HG02798 (cell line): ENCODE data around the gene EXOG.

Source experiments
- ATAC-seq: cut with Tn5 transposase; IDR thresholded peaks from one replicate; pipeline ENCODE4 v1.9.1; 2021; ENCODE audit warnings: mild to moderate bottlenecking; ENCODE audit not compliant: unreplicated experiment, poor library complexity

The EXOG gene

DNA sequence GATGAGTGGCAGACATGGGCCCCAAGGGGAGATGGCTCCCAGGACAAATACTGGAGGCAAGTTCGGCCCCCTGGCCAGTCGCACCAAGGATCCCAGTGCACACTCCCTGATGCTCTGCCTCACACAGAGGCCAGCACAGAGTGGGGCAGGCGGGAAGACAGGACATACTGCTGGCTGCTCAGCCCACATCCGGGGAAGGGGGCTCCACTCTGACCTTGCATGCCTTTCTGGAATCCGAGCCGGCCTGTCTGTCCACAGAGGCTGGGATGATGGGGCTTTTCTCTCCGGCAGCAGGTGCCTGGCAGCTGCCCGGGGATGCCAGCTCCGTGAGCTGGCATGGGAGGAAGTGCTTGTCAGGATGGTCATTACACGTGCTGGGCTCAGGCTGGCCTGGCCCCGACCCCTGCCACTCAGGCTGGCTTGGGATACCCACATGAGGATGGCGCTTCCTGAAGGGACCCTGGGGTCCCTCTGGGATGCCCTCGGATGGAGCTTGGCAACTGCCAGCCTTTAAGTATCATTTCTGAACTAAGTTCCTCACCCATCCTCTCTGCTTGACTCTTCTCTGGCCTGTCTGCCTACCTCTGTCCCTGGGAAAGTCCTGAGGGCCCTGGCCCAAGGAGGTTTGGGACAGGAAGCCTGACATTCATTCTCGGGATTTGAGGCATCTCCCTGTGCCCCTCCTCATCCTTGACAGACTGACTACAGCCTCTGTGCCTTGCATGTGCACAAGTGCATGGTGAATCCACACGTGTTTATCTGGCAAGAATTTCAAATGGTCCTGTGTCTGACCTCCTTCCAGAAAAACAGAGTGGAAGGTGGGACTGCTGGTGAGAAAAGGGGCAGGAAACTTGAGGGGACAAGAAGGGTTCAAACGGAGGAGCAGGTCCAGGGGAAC is 46.5 kb downstream of the EXOG start:
- ATAC-seq = no peak

DNA sequence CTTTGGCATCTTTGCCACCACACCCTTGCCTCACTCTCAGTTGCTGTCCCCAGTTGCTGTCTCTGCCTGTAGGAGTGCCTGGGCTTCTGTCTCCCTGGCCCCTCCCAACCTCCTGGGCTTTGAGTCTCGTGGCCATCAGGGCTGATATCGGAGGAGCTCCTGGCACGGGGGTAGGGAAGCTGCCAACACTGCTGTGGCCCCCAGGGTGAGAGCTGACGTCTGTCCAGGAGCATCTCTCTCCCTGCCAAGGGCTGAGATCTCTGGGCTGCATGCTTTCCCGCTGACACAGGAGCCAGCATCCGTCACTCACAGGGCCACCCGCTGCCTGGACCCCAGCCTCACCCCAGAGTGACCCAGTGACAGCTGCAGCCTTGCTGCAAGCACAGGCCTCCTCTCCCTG is 47.4 kb downstream of the EXOG start:
- ATAC-seq = no peak

DNA sequence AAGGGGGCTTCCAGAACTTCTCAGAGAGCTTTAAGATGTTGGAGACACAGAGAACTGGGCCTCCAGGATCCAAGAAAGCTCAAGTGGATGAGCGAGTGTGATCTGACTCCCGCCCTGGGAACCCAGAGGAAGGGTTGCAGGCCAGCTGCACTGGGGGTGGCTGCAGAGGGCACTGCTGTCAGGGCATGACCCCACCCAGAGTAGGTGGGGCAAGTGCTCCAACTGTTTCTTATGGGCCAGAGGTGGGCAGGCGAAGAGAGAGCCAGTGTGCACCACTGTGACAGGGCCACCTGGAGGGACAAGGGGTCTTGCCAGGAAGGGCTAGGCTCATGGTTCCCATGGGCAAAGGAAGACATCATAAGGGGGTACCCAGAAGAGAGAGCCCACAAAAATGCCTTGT is 48.8 kb downstream of the EXOG start:
- no peak for ATAC-seq

DNA sequence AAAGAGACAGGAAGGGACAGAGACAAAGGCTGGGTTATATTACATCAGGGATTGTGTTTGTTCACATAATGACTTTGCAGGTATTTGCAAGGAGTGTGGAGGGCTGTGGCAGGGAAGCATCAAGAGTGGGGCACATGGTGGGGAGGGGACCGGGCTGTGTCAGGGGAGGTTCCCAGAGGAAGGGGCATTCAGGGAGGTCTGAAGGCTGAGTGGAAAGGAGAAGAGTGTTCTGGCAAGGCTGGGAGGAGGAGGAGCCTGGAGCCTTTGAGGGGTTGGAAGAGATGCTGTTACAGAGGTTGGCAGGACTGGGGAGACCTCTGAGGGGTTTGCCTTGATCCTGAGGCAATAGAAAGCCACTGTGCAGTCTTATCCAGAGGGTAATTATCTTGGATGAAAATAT is 49.4 kb downstream of the EXOG start:
- no peak for ATAC-seq

DNA sequence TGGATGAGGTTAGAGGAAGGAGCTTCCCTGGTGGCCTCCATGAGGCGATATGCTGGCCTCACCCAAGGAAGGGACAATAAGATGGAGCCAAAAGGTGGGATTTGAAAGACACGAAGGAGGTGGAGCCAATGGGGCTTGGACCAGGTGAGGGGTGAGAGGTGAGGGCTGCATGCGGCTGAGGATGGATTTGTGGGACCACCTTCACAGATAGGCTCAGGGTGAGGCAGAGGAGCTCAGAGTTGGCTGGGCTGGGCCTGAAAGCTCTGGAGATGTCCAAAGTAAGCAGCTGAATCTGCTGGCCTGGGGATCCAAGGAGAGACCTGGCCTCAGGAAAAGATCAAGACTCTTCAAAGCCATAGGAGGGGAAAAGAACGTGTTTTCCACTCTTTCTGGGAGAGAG is 49.8 kb downstream of the EXOG start:
- no peak for ATAC-seq

DNA sequence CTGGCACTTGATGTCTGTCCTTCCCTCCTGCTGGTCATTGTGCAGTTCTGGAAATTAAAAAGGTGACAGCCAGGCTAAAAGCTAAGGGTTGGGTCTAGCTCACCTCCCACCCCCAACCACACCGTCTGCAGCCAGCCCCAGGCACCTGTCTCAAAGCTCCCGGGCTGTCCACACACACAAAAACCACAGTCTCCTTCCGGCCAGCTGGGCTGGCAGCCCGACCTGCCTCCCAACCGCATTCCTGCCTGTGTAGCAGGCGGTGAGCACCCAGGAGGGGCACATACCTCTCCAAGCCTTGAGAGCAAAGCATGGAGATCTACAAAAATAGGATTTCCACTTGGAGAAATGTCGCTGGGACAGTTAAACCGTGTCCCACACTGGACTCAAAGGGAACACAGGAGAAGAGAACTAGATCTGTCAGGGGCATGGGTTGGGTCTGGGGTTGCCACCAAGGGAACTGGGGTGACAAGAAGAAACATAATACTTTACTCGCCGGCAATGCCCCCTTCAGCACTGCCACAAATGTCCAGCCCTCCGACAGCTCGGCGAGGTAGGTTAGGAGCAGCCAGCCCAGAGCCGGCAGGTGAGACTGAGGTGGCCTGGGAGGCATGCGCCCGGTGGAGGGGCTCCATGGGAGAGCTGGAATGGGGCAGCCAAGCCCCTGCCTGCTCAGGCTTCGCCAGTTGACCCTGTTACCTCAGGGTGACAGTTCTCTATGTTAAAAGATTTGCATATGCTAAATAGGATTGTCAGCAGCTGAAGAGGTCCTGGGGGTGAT is 52.2 kb downstream of the EXOG start:
- no peak for ATAC-seq

DNA sequence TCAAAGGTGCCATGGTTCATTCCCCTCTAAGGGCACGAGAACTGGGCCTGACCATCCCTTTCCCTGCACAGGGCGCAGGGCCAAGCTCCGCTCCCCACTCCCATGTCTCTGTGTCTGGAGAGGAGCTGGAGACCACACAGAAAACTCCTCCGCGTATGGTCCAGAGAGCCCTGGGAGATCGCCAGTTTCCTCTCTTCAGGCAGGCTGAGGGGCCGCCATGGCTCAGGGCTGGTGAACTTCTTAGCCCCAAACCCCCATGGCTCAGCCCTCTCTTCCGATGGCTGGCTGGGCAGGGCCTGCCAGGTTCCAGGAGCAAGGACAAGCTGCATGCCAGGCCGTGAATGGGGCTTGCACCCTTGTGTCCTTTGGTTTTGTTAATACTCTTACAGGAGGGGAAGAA is 52.9 kb downstream of the EXOG start:
- no peak for ATAC-seq

DNA sequence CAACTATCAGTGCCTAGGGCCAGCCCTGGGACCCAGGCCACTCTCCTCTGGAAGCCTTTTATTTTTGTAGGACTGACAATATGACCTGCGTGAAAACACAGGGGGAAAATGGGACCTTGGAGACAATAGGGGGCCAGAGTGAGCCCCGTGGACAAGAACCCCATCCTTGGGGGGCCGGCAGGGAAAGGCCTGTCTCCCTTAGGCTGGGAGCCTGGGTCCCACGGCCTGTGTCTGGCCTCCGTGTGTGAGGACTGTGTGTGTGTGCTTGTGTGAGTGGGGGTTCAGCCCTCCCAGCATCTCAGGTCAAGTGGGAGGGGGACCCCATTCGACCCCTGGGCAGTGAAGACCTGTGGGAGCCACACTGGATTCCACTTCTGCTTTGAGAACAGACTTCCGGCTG is 53.3 kb downstream of the EXOG start:
- ATAC-seq = no peak

DNA sequence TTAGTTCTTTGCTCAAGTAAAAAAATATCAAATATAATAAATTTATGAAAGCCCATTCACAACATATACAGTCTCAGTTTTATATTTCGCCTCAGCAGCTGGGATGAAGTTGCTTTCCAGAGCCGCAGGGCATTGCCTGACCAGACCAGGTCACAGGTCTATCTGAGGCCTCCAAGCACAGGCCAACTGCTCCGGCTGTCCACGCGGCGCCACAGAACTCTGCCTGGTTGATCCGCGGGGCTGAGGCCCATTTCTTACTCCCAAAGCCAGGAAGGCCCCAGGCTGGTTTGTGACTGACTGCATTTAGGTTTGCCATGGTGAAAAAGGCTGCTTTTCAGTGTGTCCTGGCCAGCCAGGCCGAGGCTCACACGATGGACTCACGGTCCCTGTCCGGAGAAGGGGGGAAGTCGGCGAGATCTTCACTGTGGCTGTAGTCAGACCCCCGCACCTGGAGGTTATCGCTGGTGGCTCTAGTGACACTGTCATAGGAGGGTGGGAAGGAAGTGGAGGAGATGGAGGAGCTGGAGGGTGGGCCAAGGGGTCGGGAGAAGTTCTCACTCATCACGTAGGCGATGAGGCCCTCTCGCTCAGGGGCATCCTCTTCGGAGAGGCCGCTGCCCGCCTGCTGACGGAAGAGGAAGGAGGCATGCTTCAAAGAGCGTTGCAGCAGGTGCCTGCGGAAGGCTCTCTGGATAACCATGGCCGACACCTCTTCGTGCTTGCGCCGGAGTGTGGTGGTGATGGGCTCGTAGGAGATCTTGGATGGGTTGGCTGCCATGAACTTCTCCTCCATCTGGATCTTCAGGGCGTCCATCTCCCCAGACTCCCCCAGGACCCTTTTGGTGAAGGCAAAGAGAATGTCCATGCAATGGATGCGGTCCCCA is 54.1 kb downstream of the EXOG start:
- ATAC-seq = no peak

DNA sequence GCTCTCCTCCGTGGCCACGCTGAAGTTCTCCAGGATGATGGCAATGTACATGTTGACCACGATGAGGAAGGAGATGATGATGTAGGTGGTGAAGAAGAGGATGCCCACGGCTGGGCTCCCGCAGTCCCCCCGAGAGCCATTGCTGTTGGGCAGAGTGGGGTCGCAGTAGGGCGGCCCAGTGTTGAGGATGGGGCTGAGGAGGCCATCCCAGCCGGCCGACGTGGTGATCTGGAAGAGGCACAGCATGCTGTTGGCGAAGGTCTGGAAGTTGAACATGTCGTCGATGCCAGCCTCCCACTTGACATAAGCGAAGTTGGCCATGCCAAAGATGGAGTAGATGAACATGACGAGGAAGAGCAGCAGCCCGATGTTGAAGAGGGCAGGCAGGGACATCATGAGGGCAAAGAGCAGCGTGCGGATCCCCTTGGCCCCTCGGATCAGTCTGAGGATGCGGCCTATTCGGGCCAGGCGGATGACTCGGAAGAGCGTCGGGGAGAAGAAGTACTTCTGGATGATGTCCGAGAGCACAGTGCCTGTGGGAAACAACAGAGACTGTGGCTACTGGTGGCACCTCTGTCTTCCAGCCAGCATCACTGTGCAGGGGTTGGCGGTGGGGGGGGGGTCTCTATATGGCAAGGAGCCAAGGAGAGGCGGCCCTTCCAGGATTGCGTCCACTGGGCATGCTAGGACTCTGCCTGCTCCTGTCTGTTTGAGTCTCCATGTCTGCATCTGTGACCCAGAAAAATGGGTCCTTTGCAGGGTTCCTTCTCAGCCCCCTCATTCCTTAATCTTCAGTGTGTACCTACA is 55.1 kb downstream of the EXOG start:
- no peak for ATAC-seq

DNA sequence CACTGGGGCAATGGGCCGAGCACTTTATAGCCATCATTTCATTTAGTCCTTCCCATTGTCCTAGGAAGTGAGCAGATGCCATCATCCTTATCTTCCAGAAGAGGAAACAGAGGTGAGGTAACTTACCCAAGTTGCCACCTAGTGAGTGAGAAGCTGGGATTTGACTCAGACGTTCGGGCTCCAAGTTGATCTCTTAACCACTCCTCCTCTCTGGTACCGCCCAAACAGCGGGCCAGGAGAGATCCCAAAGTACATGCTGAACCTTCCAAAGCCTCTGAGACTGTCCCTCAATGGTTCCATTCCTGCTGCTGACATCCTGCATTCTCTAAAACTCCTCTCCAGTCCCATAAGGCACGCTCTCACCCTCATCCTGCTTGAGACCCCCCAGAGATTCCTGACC is 56.2 kb downstream of the EXOG start:
- no peak for ATAC-seq

DNA sequence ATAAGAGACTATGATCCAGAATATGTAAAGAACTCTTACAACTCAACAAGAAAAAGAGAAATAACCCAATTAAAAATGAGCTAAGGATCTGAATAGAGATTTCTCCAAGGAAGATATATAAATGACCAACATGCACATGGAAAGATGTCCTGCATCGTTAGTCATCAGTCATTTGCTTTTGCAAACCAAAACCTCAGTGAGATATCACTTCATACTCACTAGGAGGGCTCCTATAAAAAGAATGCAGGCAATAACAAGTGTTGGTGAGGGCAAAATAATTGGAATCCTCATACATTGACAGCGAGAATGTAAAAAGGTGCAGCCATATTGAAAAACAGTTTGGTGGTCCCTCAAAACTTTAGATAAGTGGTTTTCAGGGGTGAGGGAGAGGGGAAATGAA is 56.9 kb downstream of the EXOG start:
- no peak for ATAC-seq

DNA sequence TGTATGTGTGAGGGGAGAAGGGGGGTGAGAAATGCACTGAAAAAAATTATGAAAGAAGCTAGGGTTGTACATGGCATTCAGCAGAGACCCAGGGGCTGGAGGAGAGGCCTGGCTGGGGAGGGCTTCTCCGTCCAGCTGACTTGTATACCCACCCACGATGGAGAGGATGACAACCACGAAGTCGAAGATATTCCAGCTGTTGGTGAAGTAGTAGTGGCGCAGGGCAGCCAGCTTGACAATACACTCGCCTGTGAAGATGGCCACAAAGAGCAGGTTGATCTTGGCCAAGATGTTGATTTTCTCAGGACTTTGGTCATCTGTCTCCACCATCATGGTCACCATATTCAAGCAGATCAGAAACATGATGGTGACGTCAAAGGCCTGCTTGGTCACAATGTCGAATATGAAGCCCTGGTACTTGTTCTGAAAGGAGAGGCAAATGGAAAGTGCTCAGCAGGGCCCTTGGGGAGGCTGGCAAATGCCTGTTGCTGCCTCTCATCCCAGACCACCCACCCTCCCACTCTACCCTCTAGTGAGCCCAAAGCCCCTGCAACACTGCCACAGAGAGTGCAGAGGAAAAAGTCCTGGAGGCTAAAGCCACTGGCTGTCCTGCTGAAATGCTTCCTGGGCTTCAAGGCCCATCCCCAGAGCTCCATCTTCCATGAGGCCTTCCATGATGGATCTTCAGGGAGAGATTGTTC is 58.1 kb downstream of the EXOG start:
- ATAC-seq = no peak

DNA sequence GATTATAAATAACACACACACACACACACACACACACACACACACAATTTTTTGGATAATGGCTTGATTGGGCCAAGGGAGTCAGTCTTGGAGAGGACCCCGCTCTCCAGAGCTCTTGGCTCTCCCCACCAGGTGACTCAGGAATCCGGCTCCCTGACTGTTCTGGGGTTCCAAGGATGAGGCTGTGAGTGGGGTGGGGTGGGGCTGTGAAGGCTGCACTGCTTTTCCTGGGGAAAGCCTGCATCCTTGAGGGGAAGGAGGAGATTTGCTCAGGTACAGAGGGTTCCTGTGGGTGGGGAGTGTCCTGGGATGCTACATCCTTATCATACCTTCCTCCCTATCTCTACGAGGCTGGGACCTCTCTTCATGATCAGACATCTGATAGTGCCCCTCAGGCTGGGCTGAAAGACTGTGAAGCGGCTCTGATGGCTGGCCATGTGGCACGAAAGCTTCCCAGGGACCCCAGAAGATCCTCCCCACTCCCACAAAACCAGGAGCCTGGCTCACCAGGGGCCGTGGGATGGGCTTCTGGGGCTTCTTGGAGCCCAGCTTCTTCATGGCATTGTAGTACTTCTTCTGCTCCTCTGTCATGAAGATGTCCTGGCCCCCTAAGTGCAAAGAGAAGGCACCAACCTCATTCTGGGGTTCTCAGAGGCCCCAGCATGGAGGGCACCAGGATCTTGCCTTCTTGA is 59.2 kb downstream of the EXOG start:
- no peak for ATAC-seq

DNA sequence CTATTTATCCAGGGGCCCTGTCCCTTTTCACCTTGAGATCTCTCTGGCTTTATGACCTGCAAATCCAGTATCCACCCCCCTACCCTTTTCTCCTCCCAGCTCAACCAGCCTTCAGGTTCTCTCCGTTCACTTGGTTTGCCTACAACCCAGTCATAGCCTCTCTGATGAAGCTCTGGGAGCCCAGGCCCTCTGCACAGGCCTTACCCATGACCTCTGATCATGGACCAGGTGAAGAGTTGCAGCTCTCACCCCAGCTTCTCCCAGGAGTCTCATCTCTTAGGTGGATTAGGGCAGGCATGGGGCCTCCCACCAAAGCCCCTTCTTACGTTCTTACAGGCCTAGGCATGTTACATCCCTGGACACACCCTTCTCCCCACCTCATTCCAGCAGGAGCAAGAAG is 59.8 kb downstream of the EXOG start:
- ATAC-seq = no peak

DNA sequence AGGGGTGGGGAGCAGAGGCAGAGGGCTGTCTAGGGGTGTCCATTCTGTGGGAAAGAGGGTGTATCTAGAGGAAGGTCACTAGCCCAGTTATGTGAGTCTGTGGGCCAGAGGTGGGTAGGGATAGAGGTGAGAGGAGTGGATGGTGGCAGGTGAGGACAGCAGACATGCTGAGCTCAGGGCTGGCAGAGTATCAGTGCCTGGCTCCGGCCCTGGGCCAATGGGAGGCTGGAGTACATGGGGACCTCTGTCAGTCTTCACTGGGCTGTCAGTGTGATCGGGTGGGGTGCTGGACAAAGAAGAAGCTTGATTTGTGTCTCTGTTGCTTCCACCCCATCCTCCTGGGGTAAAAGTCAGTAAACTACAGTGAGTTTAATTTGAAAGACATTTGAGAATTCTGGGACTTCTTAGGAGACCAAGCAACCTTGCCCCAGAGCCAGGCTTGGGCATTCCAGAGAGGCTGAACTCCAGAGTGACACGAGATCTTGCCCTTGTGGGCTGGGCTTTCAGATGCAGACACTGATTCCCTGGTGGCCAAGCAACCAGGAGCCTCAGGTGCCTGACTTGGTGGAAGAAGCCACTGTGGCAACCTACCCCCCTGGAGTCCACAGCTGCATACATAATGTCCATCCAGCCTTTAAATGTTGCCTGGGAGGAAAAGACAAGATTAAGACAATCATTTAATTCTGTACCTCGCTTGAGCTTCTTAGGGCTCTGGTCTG is 60.7 kb downstream of the EXOG start:
- ATAC-seq = no peak

DNA sequence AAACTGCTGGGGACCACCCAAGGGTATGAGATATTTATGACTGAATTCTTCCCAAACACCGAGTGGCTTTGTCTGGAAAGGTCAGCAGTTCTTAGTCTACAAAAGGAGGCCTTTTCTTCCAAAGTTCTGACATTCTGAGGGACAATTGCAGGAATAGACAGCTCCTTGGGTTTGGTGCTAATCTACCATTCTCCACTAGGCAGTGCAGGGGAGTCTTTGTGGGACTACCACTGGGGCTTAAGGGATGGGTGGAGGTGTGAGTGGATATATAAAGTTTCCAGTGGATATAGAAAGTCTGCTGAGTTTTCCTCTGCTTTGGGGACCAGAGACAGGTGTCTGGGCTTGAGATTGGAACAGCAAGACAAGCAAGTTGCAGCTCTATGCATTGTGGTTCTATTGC is 62.7 kb downstream of the EXOG start:
- ATAC-seq = no peak

DNA sequence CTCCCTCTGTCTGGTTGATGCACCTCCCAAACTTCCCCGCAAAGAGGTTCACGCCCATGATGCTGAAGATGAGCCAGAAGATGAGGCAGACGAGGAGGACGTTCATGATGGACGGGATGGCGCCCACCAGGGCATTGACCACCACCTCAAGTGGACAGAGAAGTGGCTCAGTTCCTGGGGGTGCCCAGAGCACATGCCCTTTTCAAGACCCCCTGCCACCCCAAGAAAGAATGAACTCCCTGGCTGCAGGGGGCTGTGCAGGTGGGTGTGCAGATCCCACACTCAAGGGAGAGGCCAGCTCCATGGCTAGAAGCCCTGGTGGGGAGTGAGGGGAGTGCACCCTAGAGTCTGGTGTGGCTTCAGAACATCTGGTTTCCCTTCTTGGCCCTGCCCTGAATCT is 64.1 kb downstream of the EXOG start:
- ATAC-seq = no peak
